Loucy (cell line): ENCODE results near the gene AAMDC.

Source experiments
- CTCF ChIP-seq: fragments of 200-600 bp; sonication (generic); conservative IDR thresholded peaks from 2 replicates; pipeline ENCODE4 v1.5.1; 2014; ENCODE audit warnings: mild to moderate bottlenecking, antibody characterized with exemption, low read length
- EZH2phosphoT487 ChIP-seq: fragments of 200-600 bp; IDR thresholded peaks from 2 replicates; pipeline ENCODE4 v1.6.1; 2018; ENCODE audit warnings: antibody characterized with exemption, mild to moderate bottlenecking, moderate library complexity, borderline replicate concordance

- TF ChIP-seq CTCF, result no peak
- TF ChIP-seq EZH2phosphoT487, result no peak
These were observed 5.5 kb upstream of the AAMDC start for GRCh38 chr11:77815459-77815858.
